K562 (cell line): ENCODE results near the gene GZMM. TPM values are rescaled to one million over a fixed set of nuclear protein-coding genes. Genes with fewer than 3 reads are reported as not detected.
A peak's percentile ranks its signal among the peaks of the same experiment; 100 is the strongest.

Source experiments
- ATAC-seq: fragments of 200-7000 bp; cut with Tn5 transposase; 3 replicates; pipeline ENCODE4 v1.9.1; 2020; ENCODE audit warnings: moderate library complexity
- BruUV-seq: library from RNA; stranded (reverse); fragments of 400-500 nt; replicated peaks from 2 replicates; lab custom pipeline; 2021; lab: Mats Ljungman, UMichigan
- CTCF ChIA-PET: fragments of 300-600 bp; formaldehyde crosslinking; extraction: SDS; loops from one replicate; lab custom pipeline; 2021; ENCODE audit warnings: low intra/inter-chr PET ratio; lab: Yijun Ruan, JAX
- POLR2A ChIA-PET: fragments of 300-600, 350-650 bp; sonication (Branson Sonifier 250); formaldehyde crosslinking; extraction: SDS; loops from one replicate; lab custom pipeline; 2021; ENCODE audit warnings: antibody characterized with exemption, inconsistent platforms; lab: Yijun Ruan, JAX
- DNase-seq, 4 experiments: peaks; one replicate each; pipeline versions ENCODE4 v3.0.0 to v3.0.0-alpha.2; 2011 to 2018; ENCODE audit warnings: low spot score in 3 of 4, mixed read lengths in 3 of 4; ENCODE audit errors: extremely low read depth in 1 of 4
- FAIRE-seq: peaks from 2 replicates; lab custom pipeline; 2011; peaks lifted over from hg19 to GRCh38; lab: Jason Lieb, UNC
- H2AFZ ChIP-seq: 2 replicates; pipeline ENCODE4 v1.6.0; 2011; ENCODE audit warnings: low read depth, low read length, control low read depth, inconsistent platforms
- H3K27ac ChIP-seq: fragments of 200-600 bp; 3 replicates; pipeline ENCODE4 v1.8.0; 2011; ENCODE audit warnings: low read depth, mild to moderate bottlenecking, control low read depth, inconsistent platforms, low read length, moderate library complexity, mixed read lengths; ENCODE audit errors: extremely low read depth
- H3K27me3 ChIP-seq, 2 experiments: fragments of 300-600 bp in 1 of 2; 2 replicates in 1 of 2; 3 replicates in 1 of 2; pipeline versions ENCODE4 v1.6.0 to v1.8.0; 2011; ENCODE audit warnings: inconsistent platforms in 2 of 2, low read length in 2 of 2, mild to moderate bottlenecking in 1 of 2, mixed read lengths in 1 of 2, moderate library complexity in 1 of 2; ENCODE audit not compliant: control insufficient read depth in 2 of 2, insufficient read depth in 2 of 2
- H3K36me3 ChIP-seq: fragments of 300-600 bp; 3 replicates; pipeline ENCODE4 v1.8.0; 2011; ENCODE audit warnings: mild to moderate bottlenecking, low read length, inconsistent platforms; ENCODE audit not compliant: control insufficient read depth, insufficient read depth
- H3K4me1 ChIP-seq, 2 experiments: fragments of 200-600 bp in 1 of 2; replicated peaks in 1 of 2; 2 replicates in 1 of 2; 3 replicates in 1 of 2; pipeline versions ENCODE4 v1.5.1 to v1.8.0; 2011; ENCODE audit warnings: inconsistent platforms in 2 of 2, low read length in 2 of 2, mild to moderate bottlenecking in 1 of 2, mixed read lengths in 1 of 2, moderate library complexity in 1 of 2; ENCODE audit not compliant: control insufficient read depth in 2 of 2, insufficient read depth in 2 of 2
- H3K4me2 ChIP-seq: 2 replicates; pipeline ENCODE4 v1.6.1; 2011; ENCODE audit warnings: low read length, control low read depth, inconsistent platforms, mixed read lengths; ENCODE audit not compliant: insufficient read depth
- H3K4me3 ChIP-seq: fragments of 200-600 bp; sonication (generic), shearing (Covaris generic); 2 replicates; pipeline ENCODE4 v1.5.1; 2016; ENCODE audit warnings: control low read depth, inconsistent platforms
- H3K79me2 ChIP-seq: fragments of 200-600 bp; 3 replicates; pipeline ENCODE4 v1.8.0; 2011; ENCODE audit warnings: low read length, inconsistent platforms; ENCODE audit not compliant: control insufficient read depth, insufficient read depth
- H3K9ac ChIP-seq, 2 experiments: 2 replicates each; pipeline versions ENCODE4 v1.6.0 to v1.6.1; 2011; ENCODE audit warnings: low read depth in 2 of 2, low read length in 2 of 2, control low read depth in 1 of 2, inconsistent platforms in 1 of 2, mild to moderate bottlenecking in 1 of 2, mixed read lengths in 1 of 2; ENCODE audit not compliant: insufficient read depth in 1 of 2
- H3K9me1 ChIP-seq: one replicate; pipeline ENCODE4 v1.6.0; 2011; ENCODE audit warnings: inconsistent platforms, mild to moderate bottlenecking, low read length, moderate library complexity; ENCODE audit not compliant: control insufficient read depth, insufficient read depth
- H3K9me3 ChIP-seq: replicated peaks from 2 replicates; pipeline ENCODE4 v1.5.1; 2011; ENCODE audit warnings: low read depth, low read length, inconsistent platforms; ENCODE audit not compliant: control insufficient read depth, insufficient read depth
- H4K20me1 ChIP-seq: replicated peaks from 2 replicates; pipeline ENCODE4 v1.6.1; 2011; ENCODE audit warnings: low read length, inconsistent platforms, mixed read lengths; ENCODE audit not compliant: control insufficient read depth, insufficient read depth
- ATF1 ChIP-seq, 2 experiments: fragments of 450-650 bp in 1 of 2; IDR thresholded peaks; 2 replicates each; pipeline ENCODE4 v1.6.1; 2016; ENCODE audit warnings: missing compliant biosample characterization in 1 of 2, missing genetic modification characterization in 1 of 2
- CHD2 ChIP-seq: IDR thresholded peaks from 2 replicates; pipeline ENCODE4 v1.6.1; 2011; ENCODE audit warnings: low read depth, low read length
- EGR1 ChIP-seq: fragments of 450-650 bp; conservative IDR thresholded peaks from 2 replicates; pipeline ENCODE4 v1.6.1; 2017; ENCODE audit warnings: mild to moderate bottlenecking
- KLF16 ChIP-seq: IDR thresholded peaks from 2 replicates; pipeline ENCODE4 v1.6.1; 2016; ENCODE audit warnings: antibody characterized with exemption
- POLR2G ChIP-seq: fragments of 200-400 bp; formaldehyde crosslinking; IDR thresholded peaks from 2 replicates; pipeline ENCODE4 v1.6.1; 2017; ENCODE audit warnings: low read depth, mild to moderate bottlenecking, antibody characterized with exemption, low read length, moderate library complexity
- ZSCAN29 ChIP-seq: fragments of 450-650 bp; IDR thresholded peaks from 2 replicates; pipeline ENCODE4 v1.6.1; 2017
- WGBS: fragments of 100-300 bp; shearing (Covaris generic); methylation state at CpG from one replicate; pipeline ENCODE4 v1.1.6; 2016; ENCODE audit warnings: low coverage, mixed read lengths; ENCODE audit not compliant: insufficient coverage; ENCODE audit errors: missing lambda C conversion rate; 5-methylcytosine and 5-hydroxymethylcytosine counted together
- in situ Hi-C: fragments of 300-500 bp; cut with MboI; formaldehyde crosslinking; loops from 4 replicates; pipeline ENCODE4 v1.15.0; 2018; ENCODE audit warnings: inconsistent platforms, mixed read lengths
- intact Hi-C: fragments of 100-400 bp; cut with micrococcal nuclease; formaldehyde crosslinking; loops from 2 replicates; pipeline ENCODE4 v1.14.2; 2022
- polyA plus RNA-seq, 8 experiments: library from polyadenylated mRNA; depleted of rRNA in 4 of 8; stranded (reverse) in 5 of 8; unstranded in 3 of 8; fragments of >200 nt; fragmentation: Nextera tagmentation in 2 of 8; fragmentation: Illumina TruSeq in 1 of 8; extraction: Ambion mirVana in 2 of 8; extraction: Trizol in 1 of 8; gene quantifications; 2 replicates each; pipeline versions ENCODE4 v1.2.1 to v1.2.3, GENCODE V29; 2011 to 2014; ENCODE audit warnings: inconsistent platforms in 1 of 8, missing spikeins in 1 of 8
- total RNA-seq, 7 experiments: library from RNA; depleted of rRNA in 6 of 7; stranded (reverse); fragments of >200 nt in 6 of 7; fragmentation: Illumina TruSeq in 2 of 7; extraction: Trizol in 2 of 7; gene quantifications; 2 replicates each; pipeline versions ENCODE4 v1.2.1 to v1.2.3, GENCODE V29; 2011 to 2021; ENCODE audit warnings: low replicate concordance in 1 of 7

Gene GZMM
- total and polyA plus RNA-seq, 9 of the 15 experiments (the other 6 are each of a cell fraction or from before 2014, with no cell fraction given): 0.08 to 2.6 (median 0.70) TPM; not detected in 2

GRCh38 chr19:556611-557382, 12.9 kb downstream of the GZMM start (continued):
- no peak for TF ChIP-seq ATF1 (CRISPR knock-in tag; IDR thresholded peaks at IDR 0.05)
- peak; percentile 62 for TF ChIP-seq ATF1 (tag; IDR thresholded peaks at IDR 0.05)
- TF ChIP-seq CHD2: no peak
- TF ChIP-seq KLF16: peak; percentile 28
- peak; percentile 29; the same call in 1 of the 2 replicates for TF ChIP-seq EGR1

GRCh38 chr19:558770-559439, 15.1 kb downstream of the GZMM start:
- Histone ChIP-seq H2AFZ (no peak overlapping the region), H3K4me3 (no peak overlapping the region), H3K79me2 (no peaks in the 10 kb centered on the region), H3K9me3 (no peaks in the 10 kb centered on the region; the same call in 1 of the 2 replicates), H3K27me3 (no peaks in the 10 kb centered on the region), H4K20me1 (no peaks in the 10 kb centered on the region), H3K9ac (no peak overlapping the region), H3K27ac (no peak overlapping the region), H3K4me1 (peaks cover 17 to 48% of the 10 kb centered on the region in 2 experiments; a peak in 4 of 5 replicates), H3K4me2 (no peak overlapping the region), H3K36me3 (no peaks in the 10 kb centered on the region), H3K9me1 (no peaks in the 10 kb centered on the region)
- 91% methylated on average over 16 of the region's 21 CpGs for WGBS
- no TSS peak for BruUV-seq
- in situ Hi-C loops (no loop called here), intact Hi-C loops (no loop called here)
- TF ChIP-seq POLR2G (0 out of 2 replicates have a peak, but pooled peaks have one; percentile 42), ZSCAN29 (no peak)
- ATAC-seq (no peak), FAIRE-seq (no peak), DNase-seq (no peak)
- CTCF ChIA-PET: no interaction called here
- POLR2A ChIA-PET: interaction anchor here (0.5 to 0.6 kb wide), 2 partner anchors 16 to 56 kb away, joined by 4 to 5 read pairs; no protein-coding TSS in a partner anchor
